ENCODE results near the gene MIB1.

GRCh38 chr18:21741562-21742314 is 1.1 kb downstream of the MIB1 start:
- TF ChIP-seq, protein P1, sequence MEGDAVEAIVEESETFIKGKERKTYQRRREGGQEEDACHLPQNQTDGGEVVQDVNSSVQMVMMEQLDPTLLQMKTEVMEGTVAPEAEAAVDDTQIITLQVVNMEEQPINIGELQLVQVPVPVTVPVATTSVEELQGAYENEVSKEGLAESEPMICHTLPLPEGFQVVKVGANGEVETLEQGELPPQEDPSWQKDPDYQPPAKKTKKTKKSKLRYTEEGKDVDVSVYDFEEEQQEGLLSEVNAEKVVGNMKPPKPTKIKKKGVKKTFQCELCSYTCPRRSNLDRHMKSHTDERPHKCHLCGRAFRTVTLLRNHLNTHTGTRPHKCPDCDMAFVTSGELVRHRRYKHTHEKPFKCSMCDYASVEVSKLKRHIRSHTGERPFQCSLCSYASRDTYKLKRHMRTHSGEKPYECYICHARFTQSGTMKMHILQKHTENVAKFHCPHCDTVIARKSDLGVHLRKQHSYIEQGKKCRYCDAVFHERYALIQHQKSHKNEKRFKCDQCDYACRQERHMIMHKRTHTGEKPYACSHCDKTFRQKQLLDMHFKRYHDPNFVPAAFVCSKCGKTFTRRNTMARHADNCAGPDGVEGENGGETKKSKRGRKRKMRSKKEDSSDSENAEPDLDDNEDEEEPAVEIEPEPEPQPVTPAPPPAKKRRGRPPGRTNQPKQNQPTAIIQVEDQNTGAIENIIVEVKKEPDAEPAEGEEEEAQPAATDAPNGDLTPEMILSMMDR (IDR thresholded peaks at IDR 0.05), result no peak
- no peak for TF ChIP-seq POLR2AphosphoS5 (IDR thresholded peaks at IDR 0.05; ENCODE audit: low read depth, low read length)
- TF ChIP-seq REST (IDR thresholded peaks at IDR 0.05; ENCODE audit: insufficient read depth in 1 of 2, low read depth in 2 of 2, low read length in 1 of 2), result no peak; a peak in 1 of 4 replicates
- TF ChIP-seq SIN3A (IDR thresholded peaks at IDR 0.05; ENCODE audit: borderline replicate concordance, insufficient read depth, low read depth, low read length), result no peak
